Fibroblast of skin of right quadriceps (primary cell): ENCODE results near the gene SLC45A1.

Source experiments
- DNase-seq: peaks from one replicate; pipeline ENCODE4 v3.0.0-alpha.2; 2013

SLC45A1 gene

GRCh38 chr1:8312235-8313218 is 5.4 kb upstream of the SLC45A1 start:
- DNase-seq = no peak

DNA sequence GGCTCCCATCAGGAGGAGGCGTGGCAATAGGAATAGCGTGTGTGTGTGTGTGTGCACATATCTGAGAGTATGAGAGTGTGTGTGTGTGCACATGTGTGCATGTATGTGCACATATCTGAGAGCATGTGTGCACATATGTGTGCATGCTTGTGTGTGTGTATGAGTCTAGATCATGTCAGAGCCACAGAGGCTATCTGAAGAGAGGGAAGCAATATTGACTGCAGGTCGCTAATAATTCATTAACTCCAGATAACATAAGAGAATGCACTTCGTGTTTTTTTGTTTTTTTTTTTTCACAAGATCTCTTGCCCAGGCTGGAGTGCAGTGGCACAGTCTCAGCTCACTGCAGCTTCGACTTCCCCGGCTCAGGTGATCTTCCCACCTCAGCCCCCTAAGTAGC is 4.7 kb upstream of the SLC45A1 start:
- no peak for DNase-seq

DNA sequence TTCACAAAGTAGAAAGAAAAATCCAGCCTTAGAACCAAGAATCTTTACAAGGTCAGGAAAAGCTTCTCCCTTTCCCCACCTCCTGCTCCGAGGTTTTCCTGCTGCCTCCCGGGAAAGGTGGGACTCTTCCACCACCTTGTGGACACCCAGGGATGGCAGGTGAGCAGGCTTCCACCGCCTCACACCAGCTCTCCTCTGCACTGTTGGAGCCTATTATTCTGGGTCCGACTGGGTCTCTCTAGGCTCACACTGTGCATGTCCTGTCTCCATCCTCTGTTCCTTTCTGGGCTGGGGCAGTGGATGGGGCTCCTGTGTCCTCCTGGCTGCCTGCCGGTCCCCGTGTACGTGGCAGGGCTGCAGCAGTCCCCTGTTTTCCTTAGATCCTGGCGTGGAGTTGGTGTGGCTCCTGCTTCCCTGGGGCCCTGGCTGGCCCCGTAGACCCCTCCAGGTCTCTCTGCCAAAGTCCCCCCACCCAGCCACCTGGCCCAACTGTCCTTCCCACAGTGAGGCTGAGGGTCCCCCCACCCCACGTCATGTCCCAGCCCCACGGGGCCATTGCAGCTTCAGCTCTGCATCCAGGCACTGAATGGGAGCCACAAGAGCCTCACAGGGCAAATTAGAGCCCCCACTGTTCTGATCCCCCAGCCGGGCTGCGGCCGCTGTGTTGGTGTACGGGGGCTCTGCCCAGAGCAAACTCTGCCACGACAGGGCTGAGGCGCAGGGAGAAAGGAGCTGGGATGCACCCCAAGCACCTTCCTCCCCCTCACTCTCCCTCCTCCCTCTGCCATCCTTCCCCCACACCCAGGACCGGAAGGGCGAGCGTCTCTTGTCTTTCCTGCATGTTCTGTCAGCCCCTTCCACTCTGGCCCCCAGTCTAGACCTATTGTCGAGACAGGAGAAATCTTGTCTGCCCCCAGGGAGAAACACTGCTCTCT is 3.3 kb upstream of the SLC45A1 start:
- DNase-seq = peak; percentile 77

GRCh38 chr1:8315573-8316475 is 2.1 kb upstream of the SLC45A1 start:
- no peak for DNase-seq

GRCh38 chr1:8318436-8318835 is 522 bp downstream of the SLC45A1 start:
- DNase-seq = no peak

DNA sequence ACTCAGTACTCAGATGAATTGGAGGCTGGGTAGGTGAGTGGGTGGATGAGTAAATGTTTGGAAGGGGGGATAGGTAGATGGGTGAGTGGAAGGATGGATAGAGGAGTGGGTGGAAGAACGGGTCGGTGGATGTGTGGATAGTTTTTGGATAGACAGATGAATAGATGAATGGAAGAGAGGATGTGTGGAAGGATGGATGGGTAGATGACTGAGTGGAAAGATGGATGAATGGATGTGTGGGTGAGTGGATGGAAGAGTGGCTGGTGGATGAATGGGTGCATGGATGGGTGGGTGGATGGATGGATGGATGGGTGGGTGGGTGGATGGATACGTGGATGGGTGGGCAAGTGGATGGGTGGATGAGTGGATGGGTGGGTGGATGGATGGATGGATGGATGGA is 3.7 kb downstream of the SLC45A1 start:
- no peak for DNase-seq

GRCh38 chr1:8323706-8324105 is 5.8 kb downstream of the SLC45A1 start:
- no peak for DNase-seq

DNA sequence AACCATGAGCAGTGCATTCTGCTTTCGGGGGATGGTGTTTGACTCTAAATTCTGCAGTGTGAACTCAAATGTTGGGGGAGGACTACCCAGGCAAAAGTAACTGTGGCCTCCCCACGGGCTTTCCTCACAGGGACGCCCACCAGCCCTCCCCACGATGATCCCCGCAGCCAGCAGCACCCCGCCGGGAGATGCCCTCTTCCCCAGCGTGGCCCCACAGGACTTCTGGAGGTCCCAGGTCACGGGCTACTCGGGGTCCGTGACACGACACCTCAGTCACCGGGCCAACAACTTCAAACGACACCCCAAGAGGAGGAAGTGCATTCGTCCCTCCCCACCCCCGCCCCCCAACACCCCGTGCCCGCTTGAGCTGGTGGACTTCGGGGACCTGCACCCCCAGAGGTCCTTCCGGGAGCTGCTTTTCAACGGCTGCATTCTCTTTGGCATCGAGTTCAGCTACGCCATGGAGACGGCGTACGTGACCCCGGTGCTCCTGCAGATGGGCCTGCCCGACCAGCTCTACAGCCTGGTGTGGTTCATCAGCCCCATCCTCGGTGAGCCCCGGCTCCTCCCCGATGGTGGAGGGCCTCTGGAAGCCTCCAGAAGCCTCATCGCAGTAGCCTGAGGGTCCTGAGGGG is 6.4 kb downstream of the SLC45A1 start:
- DNase-seq = no peak

DNA sequence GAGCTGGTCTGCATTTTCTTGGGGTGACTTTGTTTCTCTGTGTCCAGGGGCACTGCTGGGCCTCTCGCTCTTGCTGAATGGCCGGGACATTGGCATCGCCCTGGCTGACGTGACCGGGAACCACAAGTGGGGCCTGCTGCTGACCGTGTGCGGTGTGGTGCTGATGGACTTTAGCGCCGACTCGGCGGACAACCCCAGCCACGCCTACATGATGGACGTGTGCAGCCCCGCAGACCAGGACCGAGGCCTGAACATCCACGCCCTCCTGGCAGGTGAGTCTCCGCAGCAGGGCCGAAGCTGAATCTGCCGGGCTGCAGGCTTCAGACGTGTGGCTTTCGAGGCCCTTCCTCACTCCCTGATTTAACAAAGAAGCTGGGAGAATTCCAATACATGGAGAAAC is 7.9 kb downstream of the SLC45A1 start:
- no peak for DNase-seq

GRCh38 chr1:8326265-8326664 is 8.4 kb downstream of the SLC45A1 start:
- no peak for DNase-seq

GRCh38 chr1:8328271-8328670 is 10.4 kb downstream of the SLC45A1 start:
- no peak for DNase-seq

- no peak for DNase-seq
Measured at GRCh38 chr1:8329439-8329838, 11.5 kb downstream of the SLC45A1 start.

DNA sequence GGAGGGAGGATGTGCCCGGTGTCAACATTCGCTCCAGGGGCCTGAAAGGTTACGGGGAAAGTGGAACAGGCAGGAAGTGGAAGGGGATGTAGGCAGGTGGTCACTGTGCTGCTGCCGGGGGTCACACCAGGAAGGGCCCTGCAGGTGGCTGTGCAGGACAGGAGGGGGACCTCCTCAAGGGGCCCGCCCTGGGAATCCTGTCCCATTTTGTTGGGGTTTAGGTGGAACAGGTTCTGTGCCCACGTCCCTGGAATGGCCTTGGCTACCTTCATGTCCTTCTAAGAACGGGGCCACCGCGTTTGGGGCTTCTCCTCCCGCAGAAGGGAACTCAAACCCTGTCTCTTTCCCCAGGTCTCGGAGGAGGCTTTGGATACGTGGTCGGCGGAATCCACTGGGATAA is 11.9 kb downstream of the SLC45A1 start:
- DNase-seq = no peak

DNA sequence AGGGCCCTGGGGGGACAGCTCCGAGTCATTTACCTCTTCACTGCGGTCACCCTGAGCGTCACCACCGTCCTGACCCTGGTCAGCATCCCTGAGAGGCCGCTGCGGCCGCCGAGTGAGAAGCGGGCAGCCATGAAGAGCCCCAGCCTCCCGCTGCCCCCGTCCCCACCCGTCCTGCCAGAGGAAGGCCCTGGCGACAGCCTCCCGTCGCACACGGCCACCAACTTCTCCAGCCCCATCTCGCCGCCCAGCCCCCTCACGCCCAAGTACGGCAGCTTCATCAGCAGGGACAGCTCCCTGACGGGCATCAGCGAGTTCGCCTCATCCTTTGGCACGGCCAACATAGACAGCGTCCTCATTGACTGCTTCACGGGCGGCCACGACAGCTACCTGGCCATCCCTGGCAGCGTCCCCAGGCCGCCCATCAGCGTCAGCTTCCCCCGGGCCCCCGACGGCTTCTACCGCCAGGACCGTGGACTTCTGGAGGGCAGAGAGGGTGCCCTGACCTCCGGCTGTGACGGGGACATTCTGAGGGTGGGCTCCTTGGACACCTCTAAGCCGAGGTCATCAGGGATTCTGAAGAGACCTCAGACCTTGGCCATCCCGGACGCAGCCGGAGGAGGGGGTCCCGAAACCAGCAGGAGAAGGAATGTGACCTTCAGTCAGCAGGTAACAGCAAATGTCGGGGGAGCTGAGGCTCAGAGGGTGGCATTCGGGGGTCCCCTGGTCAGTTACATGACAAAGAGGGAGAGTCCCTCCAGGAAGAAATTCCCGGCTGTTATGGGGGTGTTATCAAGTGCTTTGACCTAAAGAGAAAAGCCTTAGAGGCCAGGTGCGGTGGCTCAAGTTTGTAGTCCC is 12.6 kb downstream of the SLC45A1 start:
- DNase-seq = no peak

DNA sequence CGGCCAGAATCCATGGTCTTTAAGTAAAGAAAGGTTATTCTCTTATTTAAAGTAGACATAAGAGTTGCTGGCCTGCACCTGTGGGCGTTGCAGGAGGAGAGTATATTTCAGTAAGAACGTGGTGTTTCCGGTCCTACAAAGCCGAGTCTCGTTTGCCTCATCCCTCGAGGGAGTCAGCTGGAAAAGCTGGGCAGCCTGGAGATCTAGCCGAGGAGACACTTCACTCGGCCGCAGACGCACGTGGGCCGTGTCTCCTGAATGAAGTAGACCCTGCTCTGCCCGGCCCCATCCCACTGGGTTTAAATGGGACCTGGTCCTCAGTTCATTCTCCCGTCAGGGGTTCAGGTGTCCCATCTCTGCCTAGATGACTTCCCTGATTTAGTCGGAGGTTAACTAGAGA is 14.9 kb downstream of the SLC45A1 start:
- DNase-seq = no peak

DNA sequence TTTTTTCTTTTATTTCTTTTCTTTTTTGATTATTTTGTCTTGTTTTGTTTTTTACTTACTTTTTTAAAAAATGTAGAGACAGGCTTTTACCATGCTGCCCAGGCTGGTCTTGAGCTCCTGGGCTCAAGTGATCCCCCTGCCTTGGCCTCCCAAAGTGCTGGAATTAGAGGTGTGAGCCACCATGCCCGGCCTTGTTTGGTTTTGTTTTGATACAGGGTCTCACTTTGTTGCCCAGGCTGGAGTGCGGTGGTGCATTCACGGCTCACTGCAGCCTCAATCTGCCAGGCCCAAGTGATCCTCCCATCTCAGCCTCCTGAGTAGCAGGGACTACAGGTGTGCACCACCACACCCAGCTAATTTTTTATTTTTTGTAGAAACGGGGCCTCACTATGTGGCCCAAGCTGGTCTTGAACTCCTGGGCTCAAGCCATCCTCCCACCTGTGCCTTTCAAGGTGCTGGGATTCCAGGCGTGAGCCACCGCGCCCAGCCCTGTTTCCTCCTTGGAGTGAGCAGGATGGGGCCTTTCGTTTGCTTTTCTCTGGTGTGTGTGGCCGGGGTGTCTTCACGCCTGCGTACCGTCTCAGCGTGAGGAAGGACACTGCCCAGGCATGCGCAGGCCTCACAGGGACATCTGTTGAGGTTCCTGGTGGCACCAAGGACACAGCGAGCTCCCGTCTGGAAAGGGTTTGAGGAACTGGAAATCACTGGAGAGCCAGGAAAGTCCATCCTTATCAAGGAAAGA is 15.5 kb downstream of the SLC45A1 start:
- no peak for DNase-seq

GRCh38 chr1:8334106-8334851 is 16.4 kb downstream of the SLC45A1 start:
- DNase-seq = no peak

- no peak for DNase-seq
Measured at GRCh38 chr1:8335246-8335645, 17.3 kb downstream of the SLC45A1 start.

- DNase-seq = no peak
Measured at GRCh38 chr1:8337776-8338525, 20.0 kb downstream of the SLC45A1 start.
